Keratinocyte (primary cell): Measurements from ENCODE around the gene TXNL4A.

ENCODE experiments used
- CTCF ChIP-seq, 3 experiments: IDR thresholded peaks in 1 of 3; conservative IDR thresholded peaks in 1 of 3; optimal IDR thresholded peaks in 1 of 3; 2 replicates in 2 of 3; 3 replicates in 1 of 3; pipeline versions ENCODE3 to v1.5.1; 2011; ENCODE audit warnings: low read length in 3 of 3, mild to moderate bottlenecking in 3 of 3, moderate library complexity in 2 of 3, control low read depth in 1 of 3, inconsistent platforms in 1 of 3; ENCODE audit not compliant: insufficient read depth in 2 of 3; ENCODE audit errors: extremely low read depth in 1 of 3
- EZH2 ChIP-seq: IDR thresholded peaks from one replicate; pipeline ENCODE4 v1.6.1; 2012; ENCODE audit warnings: inconsistent platforms, mild to moderate bottlenecking, low read length, moderate library complexity

- no peak for TF ChIP-seq CTCF (optimal IDR thresholded peaks at IDR 0.05 in 1 of 3, IDR thresholded peaks at IDR 0.05 in 1 of 3, conservative IDR thresholded peaks at IDR 0.05 in 1 of 3; ENCODE audit: extremely low read depth in 1 of 3, insufficient read depth in 2 of 3, low read length in 3 of 3)
- TF ChIP-seq EZH2, result no peak
Measured at GRCh38 chr18:79973517-79973916, 14.8 kb downstream of the TXNL4A start.
